HCT116 (cell line): ENCODE measurements around the gene OPN5. TPM values are rescaled to one million over a fixed set of nuclear protein-coding genes. Genes with fewer than 3 reads are reported as not detected.
A peak's percentile ranks its signal among the peaks of the same experiment; 100 is the strongest.

Source experiments
- ATAC-seq: fragments of 200-7000 bp; cut with Tn5 transposase; 2 replicates; pipeline ENCODE4 v1.9.1; 2020; ENCODE audit warnings: mild to moderate bottlenecking, moderate library complexity
- BruUV-seq: library from RNA; stranded (reverse); fragments of 400-500 nt; replicated peaks from 2 replicates; lab custom pipeline; 2021; lab: Mats Ljungman, UMichigan
- CTCF ChIA-PET: fragments of 300-600 bp; sonication (Branson Sonifier 250); formaldehyde crosslinking; loops from one replicate; lab custom pipeline; 2021; ENCODE audit warnings: antibody characterized with exemption; lab: Charles Lee
- POLR2A ChIA-PET: fragments of 300-600, 350-600 bp; sonication (Branson Sonifier 250); formaldehyde crosslinking; loops from one replicate; lab custom pipeline; 2021; ENCODE audit warnings: antibody characterized with exemption; lab: Charles Lee
- RAD21 ChIA-PET, 2 experiments: fragments of 300-600 bp; sonication (Branson Sonifier 250); formaldehyde crosslinking; loops; one replicate each; lab custom pipeline; 2023; ENCODE audit warnings: low total read pairs in 2 of 2; ENCODE audit not compliant: uncharacterized antibody in 2 of 2, unreplicated experiment in 2 of 2, low non-redundant PET in 1 of 2; lab: Charles Lee
- DNase-seq: peaks from one replicate; pipeline ENCODE4 v3.0.0-alpha.2; 2010; ENCODE audit warnings: low read depth, low spot score
- H2AFZ ChIP-seq: fragments of 200-600 bp; shearing (Covaris generic), sonication (generic); 2 replicates; pipeline ENCODE4 v1.6.1; 2017; ENCODE audit warnings: low read depth, mixed run types, mixed read lengths, antibody characterized with exemption, low read length; ENCODE audit not compliant: poor library complexity, severe bottlenecking
- H3K27ac ChIP-seq: 2 replicates; pipeline ENCODE4 v1.5.1; 2012; ENCODE audit warnings: low read depth, low read length
- H3K27me3 ChIP-seq: fragments of 200-600 bp; sonication (generic); 2 replicates; pipeline ENCODE4 v1.6.1; 2016; ENCODE audit warnings: mixed run types, low read length, mixed read lengths; ENCODE audit not compliant: insufficient read depth
- H3K36me3 ChIP-seq, 2 experiments: fragments of 200-500 bp in 1 of 2; fragments of 200-600 bp in 1 of 2; sonication (Bioruptor generic) in 1 of 2; sonication (generic) in 1 of 2; 2 replicates each; pipeline versions ENCODE4 v1.5.1 to v1.6.1; 2014 to 2016; ENCODE audit warnings: low read length in 2 of 2, inconsistent platforms in 1 of 2, mixed read lengths in 1 of 2, mixed run types in 1 of 2; ENCODE audit not compliant: insufficient read depth in 2 of 2, control insufficient read depth in 1 of 2
- H3K4me1 ChIP-seq, 2 experiments: fragments of 200-600 bp in 1 of 2; sonication (generic) in 1 of 2; 2 replicates each; pipeline versions ENCODE4 v1.5.1 to v1.6.1; 2012 to 2017; ENCODE audit warnings: low read length in 2 of 2, inconsistent platforms in 1 of 2, mild to moderate bottlenecking in 1 of 2, mixed read lengths in 1 of 2, mixed run types in 1 of 2, moderate library complexity in 1 of 2; ENCODE audit not compliant: insufficient read depth in 2 of 2, control insufficient read depth in 1 of 2
- H3K4me2 ChIP-seq: fragments of 200-600 bp; sonication (generic); 2 replicates; pipeline ENCODE4 v1.6.1; 2017; ENCODE audit warnings: mixed run types, low read length, mixed read lengths
- H3K4me3 ChIP-seq, 2 experiments: fragments of 200-600 bp in 1 of 2; sonication (generic) in 1 of 2; replicated peaks in 1 of 2; 2 replicates each; pipeline ENCODE4 v1.5.1; 2011 to 2016; ENCODE audit warnings: low read length in 2 of 2, control low read depth in 1 of 2, low read depth in 1 of 2, mild to moderate bottlenecking in 1 of 2, mixed read lengths in 1 of 2, mixed run types in 1 of 2
- H3K79me2 ChIP-seq: fragments of 200-600 bp; sonication (generic); 2 replicates; pipeline ENCODE4 v1.6.1; 2017; ENCODE audit warnings: mild to moderate bottlenecking, mixed run types, low read length, moderate library complexity, mixed read lengths; ENCODE audit not compliant: insufficient read depth
- H3K9ac ChIP-seq: fragments of 200-600 bp; sonication (generic); 2 replicates; pipeline ENCODE4 v1.6.1; 2016; ENCODE audit warnings: low read length, mixed read lengths
- H3K9me2 ChIP-seq: fragments of 200-600 bp; sonication (generic), shearing (Covaris generic); 2 replicates; pipeline ENCODE4 v1.6.1; 2017; ENCODE audit warnings: mixed run types, mild to moderate bottlenecking, moderate library complexity; ENCODE audit not compliant: insufficient read depth
- H3K9me3 ChIP-seq, 2 experiments: fragments of 200-500 bp in 1 of 2; fragments of 200-600 bp in 1 of 2; sonication (Bioruptor generic) in 1 of 2; sonication (generic) in 1 of 2; 2 replicates each; pipeline ENCODE4 v1.6.1; 2014 to 2017; ENCODE audit warnings: low read length in 2 of 2, mixed read lengths in 2 of 2, inconsistent platforms in 1 of 2, low read depth in 1 of 2, mild to moderate bottlenecking in 1 of 2, mixed run types in 1 of 2, moderate library complexity in 1 of 2; ENCODE audit not compliant: control insufficient read depth in 1 of 2, insufficient read depth in 1 of 2
- H4K20me1 ChIP-seq: fragments of 200-600 bp; sonication (generic), shearing (Covaris generic); 2 replicates; pipeline ENCODE4 v1.6.1; 2017; ENCODE audit warnings: mixed run types, mild to moderate bottlenecking, moderate library complexity; ENCODE audit not compliant: insufficient read depth
- CEBPB ChIP-seq: IDR thresholded peaks from 2 replicates; pipeline ENCODE4 v1.6.1; 2012; ENCODE audit warnings: low read depth
- EGR1 ChIP-seq: IDR thresholded peaks from 2 replicates; pipeline ENCODE4 v1.6.1; 2012; ENCODE audit warnings: low read depth
- ELF1 ChIP-seq: IDR thresholded peaks from 2 replicates; pipeline ENCODE4 v1.6.1; 2012; ENCODE audit warnings: low read depth, borderline replicate concordance
- EZH2 ChIP-seq: fragments of 200-600 bp; sonication (generic); IDR thresholded peaks from 2 replicates; pipeline ENCODE4 v1.6.1; 2017; ENCODE audit warnings: antibody characterized with exemption, mixed run types
- EZH2phosphoT487 ChIP-seq: fragments of 200-600 bp; IDR thresholded peaks from 2 replicates; pipeline ENCODE4 v1.6.1; 2018; ENCODE audit warnings: antibody characterized with exemption, borderline replicate concordance
- FOSL1 ChIP-seq: IDR thresholded peaks from 2 replicates; pipeline ENCODE4 v1.6.1; 2012; ENCODE audit warnings: low read depth
- JUND ChIP-seq: IDR thresholded peaks from 2 replicates; pipeline ENCODE4 v1.6.1; 2012
- POLR2A ChIP-seq: IDR thresholded peaks from 2 replicates; pipeline ENCODE4 v1.7.0; 2011; ENCODE audit warnings: borderline replicate concordance; ENCODE audit not compliant: insufficient read depth, insufficient read length; ENCODE audit errors: extremely low read depth
- RAD21 ChIP-seq: IDR thresholded peaks from 2 replicates; pipeline ENCODE4 v1.6.1; 2012; ENCODE audit warnings: low read depth, mild to moderate bottlenecking
- SIN3A ChIP-seq: IDR thresholded peaks from 2 replicates; pipeline ENCODE4 v1.6.1; 2012; ENCODE audit warnings: low read depth
- SP1 ChIP-seq: IDR thresholded peaks from 2 replicates; pipeline ENCODE4 v1.6.1; 2012; ENCODE audit warnings: low read depth
- SRF ChIP-seq: IDR thresholded peaks from 2 replicates; pipeline ENCODE4 v1.6.1; 2012; ENCODE audit warnings: low read depth
- TCF7L2 ChIP-seq: IDR thresholded peaks from 2 replicates; pipeline ENCODE4 v1.7.0; 2011; ENCODE audit warnings: borderline replicate concordance, inconsistent platforms; ENCODE audit not compliant: insufficient read depth, insufficient read length; ENCODE audit errors: extremely low read depth
- YY1 ChIP-seq: IDR thresholded peaks from 2 replicates; pipeline ENCODE4 v1.6.1; 2011; ENCODE audit warnings: low read length, low read depth, moderate library complexity, mild to moderate bottlenecking; ENCODE audit not compliant: insufficient replicate concordance; ENCODE audit errors: extremely low read depth
- ZFX ChIP-seq: fragments of 450-650 bp; IDR thresholded peaks from 2 replicates; pipeline ENCODE4 v1.6.1; 2017
- intact Hi-C: fragments of 100-400 bp; cut with micrococcal nuclease; formaldehyde crosslinking; loops from 2 replicates; pipeline ENCODE4 v1.10.0; 2022
- total RNA-seq: library from RNA; stranded (reverse); gene quantifications from one replicate; pipeline ENCODE4 v1.2.1, GENCODE V29; 2021; ENCODE audit not compliant: unreplicated experiment

OPN5 gene
- total RNA-seq, 1 experiment from 2014 or later = not detected

DNA sequence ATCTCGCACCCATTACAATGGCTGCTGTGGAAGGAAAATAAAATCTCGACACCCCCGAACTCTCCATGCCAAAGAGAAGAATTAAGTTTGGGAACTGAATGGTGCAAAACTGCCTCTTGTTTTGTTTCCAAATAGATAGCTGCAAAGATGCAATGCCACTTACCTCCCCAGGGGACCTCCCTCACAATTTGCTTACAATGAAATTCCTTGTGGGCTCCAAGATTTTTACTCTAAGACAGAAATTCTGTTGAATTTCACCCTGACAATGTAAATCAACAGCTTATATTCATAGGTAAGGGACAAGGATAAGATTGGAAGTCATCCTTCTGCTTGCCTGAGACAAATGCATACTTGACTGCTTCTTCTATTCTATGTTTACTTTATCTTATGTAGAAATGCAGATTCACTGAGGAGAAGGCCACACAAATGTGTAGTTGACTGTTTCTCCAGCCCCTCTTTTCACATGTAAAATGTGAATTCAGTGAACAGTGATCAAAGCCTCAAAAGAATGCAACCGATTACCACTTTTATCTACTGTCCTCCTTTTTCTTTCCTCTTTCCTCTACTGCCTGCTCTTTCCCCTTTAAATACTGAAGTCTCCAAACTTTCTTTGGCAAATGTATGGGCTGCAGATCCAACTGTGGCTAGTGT is 46.9 kb upstream of the OPN5 start:
- DNase-seq (no peak), ATAC-seq (no peak)
- no peaks in the 10 kb centered on the region for H3K27me3 ChIP-seq
- no peaks in the 10 kb centered on the region for H3K4me1 ChIP-seq
- H3K36me3 ChIP-seq = no peaks in the 10 kb centered on the region
- H3K9me2 ChIP-seq = no peaks in the 10 kb centered on the region
- H3K79me2 ChIP-seq = no peaks in the 10 kb centered on the region
- POLR2A ChIA-PET = no interaction called here
- RAD21 ChIA-PET = interaction anchor here (0.7 to 1.9 kb wide), 3 partner anchors 45 to 104 kb away, joined by 3 to 9 read pairs (median 3); no protein-coding TSS in a partner anchor
- TF ChIP-seq EZH2phosphoT487 (no peak), ELF1 (no peak), FOSL1 (no peak), RAD21 (no peak), CEBPB (no peak), SIN3A (no peak), ZFX (no peak), SRF (no peak), EZH2 (no peak), JUND (no peak), POLR2A (no peak), SP1 (no peak), TCF7L2 (no peak), EGR1 (no peak), YY1 (no peak)
- no peaks in the 10 kb centered on the region for H4K20me1 ChIP-seq
- intact Hi-C loops = loop anchor here (1.0 kb wide), 2 partner anchors 104 to 321 kb away; no protein-coding TSS in a partner anchor
- no peak overlapping the region for H3K4me2 ChIP-seq
- H3K27ac ChIP-seq = no peak overlapping the region
- BruUV-seq = no TSS peak
- H3K9me3 ChIP-seq = no peaks in the 10 kb centered on the region
- CTCF ChIA-PET = interaction anchor here (0.8 to 2.1 kb wide), 7 partner anchors 45 to 320 kb away, joined by 3 to 70 read pairs (median 5); no protein-coding TSS in a partner anchor
- H2AFZ ChIP-seq = peak overlapping the region; percentile 29
- H3K9ac ChIP-seq = no peak overlapping the region
- H3K4me3 ChIP-seq = no peak overlapping the region
